A549 (cell line): ENCODE measurements around the gene FAM8A1. TPM values are rescaled to one million over a fixed set of nuclear protein-coding genes. Genes with fewer than 3 reads are reported as not detected.

Experiments
- ATAC-seq, 2 experiments: fragments of 200-7000 bp in 1 of 2; fragments of >200 bp in 1 of 2; cut with Nextera tagmentation in 1 of 2; cut with Tn5 transposase in 1 of 2; 3 replicates each; pipeline versions ENCODE4 v1.8.0 to v1.9.1; 2018 to 2020; ENCODE audit warnings: mild to moderate bottlenecking in 1 of 2, moderate library complexity in 1 of 2
- CTCF ChIA-PET: fragments of 300-600 bp; sonication (Branson Sonifier 250); formaldehyde crosslinking; extraction: SDS; loops from one replicate; lab custom pipeline; 2021; ENCODE audit warnings: antibody characterized with exemption, inconsistent platforms; lab: Yijun Ruan, JAX
- POLR2A ChIA-PET: fragments of 350-600 bp; formaldehyde crosslinking; extraction: SDS; loops from one replicate; lab custom pipeline; 2021; ENCODE audit warnings: antibody characterized with exemption, inconsistent platforms; lab: Yijun Ruan, JAX
- DNase-seq, 2 experiments: peaks; one replicate each; pipeline versions ENCODE4 v3.0.0 to v3.0.0-alpha.2; 2011 to 2016; ENCODE audit warnings: low read depth in 1 of 2, low spot score in 1 of 2
- FAIRE-seq: peaks from 2 replicates; lab custom pipeline; 2011; peaks lifted over from hg19 to GRCh38; lab: Jason Lieb, UNC
- H3K27ac ChIP-seq, 2 experiments: fragments of >200 bp; sonication (Bioruptor Twin); formaldehyde crosslinking; 3 replicates each; pipeline ENCODE4 v1.5.1; 2016 to 2017
- H3K4me1 ChIP-seq: fragments of >200 bp; sonication (Bioruptor Twin); formaldehyde crosslinking; 3 replicates; pipeline ENCODE4 v1.6.1; 2016
- H3K4me2 ChIP-seq: fragments of >200 bp; sonication (Bioruptor Twin); formaldehyde crosslinking; 3 replicates; pipeline ENCODE4 v1.6.1; 2016
- H3K4me3 ChIP-seq: fragments of >200 bp; sonication (Bioruptor Twin); formaldehyde crosslinking; 3 replicates; pipeline ENCODE4 v1.5.1; 2016
- H3K9me3 ChIP-seq: fragments of >200 bp; sonication (Bioruptor Twin); formaldehyde crosslinking; 3 replicates; pipeline ENCODE4 v1.6.1; 2016
- BHLHE40 ChIP-seq: IDR thresholded peaks from 2 replicates; pipeline ENCODE4 v1.6.1; 2012; ENCODE audit warnings: low read depth, low read length, inconsistent platforms
- CBX2 ChIP-seq: fragments of 200-600 bp; sonication (generic); IDR thresholded peaks from 2 replicates; pipeline ENCODE4 v1.6.1; 2016; ENCODE audit warnings: low read depth, mild to moderate bottlenecking, borderline replicate concordance
- CHD4 ChIP-seq: fragments of 200-600 bp; sonication (generic); IDR thresholded peaks from 2 replicates; pipeline ENCODE4 v1.6.1; 2016; ENCODE audit warnings: antibody characterized with exemption, mild to moderate bottlenecking, borderline replicate concordance
- EHMT2 ChIP-seq: fragments of 200-600 bp; sonication (generic); IDR thresholded peaks from 2 replicates; pipeline ENCODE4 v1.6.1; 2016; ENCODE audit warnings: antibody characterized with exemption, low read depth, mild to moderate bottlenecking, moderate library complexity
- FOSL2 ChIP-seq, 2 experiments: fragments of 450-650 bp in 1 of 2; fragments of >200 bp in 1 of 2; sonication (Bioruptor Twin) in 1 of 2; formaldehyde crosslinking; IDR thresholded peaks; 2 replicates each; pipeline versions ENCODE4 v1.5.0 to v1.6.1; 2016 to 2020; ENCODE audit warnings: mild to moderate bottlenecking in 1 of 2, moderate library complexity in 1 of 2
- FOXS1 ChIP-seq: fragments of 250-450 bp; sonication (Bioruptor Pico); IDR thresholded peaks from 2 replicates; pipeline ENCODE4 v1.5.0; 2020; ENCODE audit warnings: mild to moderate bottlenecking, moderate library complexity
- NFE2L2 ChIP-seq: fragments of 150-350 bp; conservative IDR thresholded peaks from 2 replicates; pipeline ENCODE4 v1.6.1; 2014; ENCODE audit warnings: low read length
- NR3C1 ChIP-seq: fragments of >200 bp; sonication (Bioruptor Twin); formaldehyde crosslinking; IDR thresholded peaks from 3 replicates; pipeline ENCODE4 v1.6.1; 2017
- RARB ChIP-seq: fragments of 250-450 bp; sonication (Bioruptor Pico); IDR thresholded peaks from 2 replicates; pipeline ENCODE4 v1.8.0; 2021; ENCODE audit warnings: mild to moderate bottlenecking, moderate library complexity
- RCOR1 ChIP-seq: fragments of 150-350 bp; IDR thresholded peaks from 2 replicates; pipeline ENCODE4 v1.6.1; 2014; ENCODE audit warnings: antibody characterized with exemption, low read length, low read depth
- RNF2 ChIP-seq: fragments of 200-600 bp; sonication (generic); IDR thresholded peaks from 2 replicates; pipeline ENCODE4 v1.6.1; 2016; ENCODE audit warnings: low read depth, mild to moderate bottlenecking, antibody characterized with exemption, moderate library complexity, borderline replicate concordance
- TP53 ChIP-seq: fragments of 250-450 bp; sonication (Bioruptor Pico); IDR thresholded peaks from 2 replicates; pipeline ENCODE4 v1.5.0; 2021; ENCODE audit warnings: mild to moderate bottlenecking, moderate library complexity
- WGBS: methylation state at CpG from one replicate; pipeline ENCODE4 v1.1.6; 2017; ENCODE audit errors: missing lambda C conversion rate; 5-methylcytosine and 5-hydroxymethylcytosine counted together
- polyA plus RNA-seq, 4 experiments: library from polyadenylated mRNA; depleted of rRNA in 3 of 4; stranded (reverse); fragments of >200 nt; fragmentation: RNase III in 1 of 4; extraction: RNeasy Plus Mini Kit Qiagen cat#74134 plus additional on column Dnase treatment in 1 of 4; gene quantifications; 2 replicates in 3 of 4; 3 replicates in 1 of 4; pipeline ENCODE4 v1.2.3, GENCODE V29; 2011 to 2017
- TF ChIP-seq, protein P1 (sequence below): fragments of >200 bp; sonication (Bioruptor Twin); formaldehyde crosslinking; IDR thresholded peaks from 3 replicates; pipeline ENCODE4 v1.5.1; 2016
- TF ChIP-seq, protein P2 (sequence below): fragments of 200-600 bp; sonication (generic); IDR thresholded peaks from 2 replicates; pipeline ENCODE4 v1.6.1; 2016; ENCODE audit warnings: antibody characterized with exemption, mild to moderate bottlenecking, moderate library complexity
- TF ChIP-seq, protein P3 (sequence below): fragments of 250-450 bp; sonication (Bioruptor Pico); IDR thresholded peaks from 2 replicates; pipeline ENCODE4 v1.5.0; 2021; ENCODE audit warnings: mild to moderate bottlenecking, moderate library complexity, borderline replicate concordance

The FAM8A1 gene
- polyA plus RNA-seq, 2 of the 4 experiments (the other 2 are of a cell fraction): 5.5 to 9.0 TPM

DNA sequence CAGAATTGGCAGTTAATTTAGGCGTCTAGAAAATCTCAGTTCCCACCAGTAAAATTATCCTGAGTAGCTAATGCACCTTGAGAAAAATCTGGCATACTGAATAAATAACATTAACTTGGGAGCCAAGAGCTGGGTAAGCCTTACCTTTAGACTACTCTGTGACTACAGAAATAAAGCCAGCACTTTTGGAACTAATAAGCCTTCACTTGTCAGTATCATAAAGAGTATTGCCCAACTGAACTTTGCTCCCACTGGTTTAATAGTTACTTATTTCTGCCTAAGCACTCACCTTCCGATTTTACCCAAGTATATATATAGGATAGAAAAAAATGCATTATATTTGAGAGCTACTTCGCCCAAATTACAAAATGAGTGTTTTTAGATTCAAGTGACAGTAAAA is 10.7 kb downstream of the FAM8A1 start:
- Histone ChIP-seq H3K9me3 (no peaks in the 10 kb centered on the region), H3K4me1 (peaks cover 10% of the 10 kb centered on the region; the same call in 2 of the 3 replicates), H3K4me3 (no peak overlapping the region), H3K27ac (no peak overlapping the region), H3K4me2 (no peak overlapping the region)
- no peak for TF ChIP-seq NR3C1
- no peak for TF ChIP-seq NFE2L2
- TF ChIP-seq, protein P1, sequence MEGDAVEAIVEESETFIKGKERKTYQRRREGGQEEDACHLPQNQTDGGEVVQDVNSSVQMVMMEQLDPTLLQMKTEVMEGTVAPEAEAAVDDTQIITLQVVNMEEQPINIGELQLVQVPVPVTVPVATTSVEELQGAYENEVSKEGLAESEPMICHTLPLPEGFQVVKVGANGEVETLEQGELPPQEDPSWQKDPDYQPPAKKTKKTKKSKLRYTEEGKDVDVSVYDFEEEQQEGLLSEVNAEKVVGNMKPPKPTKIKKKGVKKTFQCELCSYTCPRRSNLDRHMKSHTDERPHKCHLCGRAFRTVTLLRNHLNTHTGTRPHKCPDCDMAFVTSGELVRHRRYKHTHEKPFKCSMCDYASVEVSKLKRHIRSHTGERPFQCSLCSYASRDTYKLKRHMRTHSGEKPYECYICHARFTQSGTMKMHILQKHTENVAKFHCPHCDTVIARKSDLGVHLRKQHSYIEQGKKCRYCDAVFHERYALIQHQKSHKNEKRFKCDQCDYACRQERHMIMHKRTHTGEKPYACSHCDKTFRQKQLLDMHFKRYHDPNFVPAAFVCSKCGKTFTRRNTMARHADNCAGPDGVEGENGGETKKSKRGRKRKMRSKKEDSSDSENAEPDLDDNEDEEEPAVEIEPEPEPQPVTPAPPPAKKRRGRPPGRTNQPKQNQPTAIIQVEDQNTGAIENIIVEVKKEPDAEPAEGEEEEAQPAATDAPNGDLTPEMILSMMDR: no peak
- TF ChIP-seq BHLHE40: no peak
- DNase-seq (no peak), ATAC-seq (no peak), FAIRE-seq (no peak)
- ChIA-PET POLR2A (no interaction called here), CTCF (interaction anchor here (1.3 kb wide), 1 partner anchor 10 kb away, joined by 3 read pairs; no protein-coding TSS in a partner anchor)
- 67% methylated on average over 3 of the region's 3 CpGs for WGBS

DNA sequence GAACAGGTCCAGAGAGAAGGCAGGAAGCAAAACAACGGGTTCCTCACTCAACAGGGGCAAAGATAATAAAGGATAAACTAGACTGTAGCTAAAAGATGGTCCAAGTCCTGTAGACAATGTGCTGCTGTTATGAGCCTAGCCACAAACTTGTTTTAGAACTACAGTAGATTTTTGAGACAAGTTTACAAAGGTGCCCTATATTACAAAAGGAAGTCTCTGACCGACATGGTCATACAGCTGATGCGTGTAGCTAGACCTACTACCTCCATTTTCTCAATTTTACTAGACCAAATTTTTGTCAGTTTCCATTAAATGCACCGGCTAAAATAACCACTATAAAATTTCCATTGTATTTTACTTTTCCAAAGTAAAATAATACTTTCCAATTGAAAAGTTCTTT is 11.9 kb downstream of the FAM8A1 start:
- H3K9me3 ChIP-seq: no peaks in the 10 kb centered on the region
- POLR2A ChIA-PET: no interaction called here
- TF ChIP-seq CHD4: no peak
- no peak for TF ChIP-seq RARB (CRISPR knock-in tag)
- TF ChIP-seq EHMT2: no peak
- TF ChIP-seq NFE2L2: no peak
- no peak for TF ChIP-seq RCOR1
- no peak for TF ChIP-seq TP53 (CRISPR knock-in tag)
- TF ChIP-seq RNF2: no peak
- no peak for TF ChIP-seq FOXS1 (CRISPR knock-in tag)
- TF ChIP-seq, protein P2, sequence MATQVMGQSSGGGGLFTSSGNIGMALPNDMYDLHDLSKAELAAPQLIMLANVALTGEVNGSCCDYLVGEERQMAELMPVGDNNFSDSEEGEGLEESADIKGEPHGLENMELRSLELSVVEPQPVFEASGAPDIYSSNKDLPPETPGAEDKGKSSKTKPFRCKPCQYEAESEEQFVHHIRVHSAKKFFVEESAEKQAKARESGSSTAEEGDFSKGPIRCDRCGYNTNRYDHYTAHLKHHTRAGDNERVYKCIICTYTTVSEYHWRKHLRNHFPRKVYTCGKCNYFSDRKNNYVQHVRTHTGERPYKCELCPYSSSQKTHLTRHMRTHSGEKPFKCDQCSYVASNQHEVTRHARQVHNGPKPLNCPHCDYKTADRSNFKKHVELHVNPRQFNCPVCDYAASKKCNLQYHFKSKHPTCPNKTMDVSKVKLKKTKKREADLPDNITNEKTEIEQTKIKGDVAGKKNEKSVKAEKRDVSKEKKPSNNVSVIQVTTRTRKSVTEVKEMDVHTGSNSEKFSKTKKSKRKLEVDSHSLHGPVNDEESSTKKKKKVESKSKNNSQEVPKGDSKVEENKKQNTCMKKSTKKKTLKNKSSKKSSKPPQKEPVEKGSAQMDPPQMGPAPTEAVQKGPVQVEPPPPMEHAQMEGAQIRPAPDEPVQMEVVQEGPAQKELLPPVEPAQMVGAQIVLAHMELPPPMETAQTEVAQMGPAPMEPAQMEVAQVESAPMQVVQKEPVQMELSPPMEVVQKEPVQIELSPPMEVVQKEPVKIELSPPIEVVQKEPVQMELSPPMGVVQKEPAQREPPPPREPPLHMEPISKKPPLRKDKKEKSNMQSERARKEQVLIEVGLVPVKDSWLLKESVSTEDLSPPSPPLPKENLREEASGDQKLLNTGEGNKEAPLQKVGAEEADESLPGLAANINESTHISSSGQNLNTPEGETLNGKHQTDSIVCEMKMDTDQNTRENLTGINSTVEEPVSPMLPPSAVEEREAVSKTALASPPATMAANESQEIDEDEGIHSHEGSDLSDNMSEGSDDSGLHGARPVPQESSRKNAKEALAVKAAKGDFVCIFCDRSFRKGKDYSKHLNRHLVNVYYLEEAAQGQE: no peak
- TF ChIP-seq, protein P3, sequence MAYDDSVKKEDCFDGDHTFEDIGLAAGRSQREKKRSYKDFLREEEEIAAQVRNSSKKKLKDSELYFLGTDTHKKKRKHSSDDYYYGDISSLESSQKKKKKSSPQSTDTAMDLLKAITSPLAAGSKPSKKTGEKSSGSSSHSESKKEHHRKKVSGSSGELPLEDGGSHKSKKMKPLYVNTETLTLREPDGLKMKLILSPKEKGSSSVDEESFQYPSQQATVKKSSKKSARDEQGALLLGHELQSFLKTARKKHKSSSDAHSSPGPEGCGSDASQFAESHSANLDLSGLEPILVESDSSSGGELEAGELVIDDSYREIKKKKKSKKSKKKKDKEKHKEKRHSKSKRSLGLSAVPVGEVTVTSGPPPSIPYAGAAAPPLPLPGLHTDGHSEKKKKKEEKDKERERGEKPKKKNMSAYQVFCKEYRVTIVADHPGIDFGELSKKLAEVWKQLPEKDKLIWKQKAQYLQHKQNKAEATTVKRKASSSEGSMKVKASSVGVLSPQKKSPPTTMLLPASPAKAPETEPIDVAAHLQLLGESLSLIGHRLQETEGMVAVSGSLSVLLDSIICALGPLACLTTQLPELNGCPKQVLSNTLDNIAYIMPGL (CRISPR knock-in tag): no peak
- no peak for TF ChIP-seq FOSL2 (IDR thresholded peaks at IDR 0.05)
- no peak for TF ChIP-seq FOSL2 (CRISPR knock-in tag; IDR thresholded peaks at IDR 0.05)

DNA sequence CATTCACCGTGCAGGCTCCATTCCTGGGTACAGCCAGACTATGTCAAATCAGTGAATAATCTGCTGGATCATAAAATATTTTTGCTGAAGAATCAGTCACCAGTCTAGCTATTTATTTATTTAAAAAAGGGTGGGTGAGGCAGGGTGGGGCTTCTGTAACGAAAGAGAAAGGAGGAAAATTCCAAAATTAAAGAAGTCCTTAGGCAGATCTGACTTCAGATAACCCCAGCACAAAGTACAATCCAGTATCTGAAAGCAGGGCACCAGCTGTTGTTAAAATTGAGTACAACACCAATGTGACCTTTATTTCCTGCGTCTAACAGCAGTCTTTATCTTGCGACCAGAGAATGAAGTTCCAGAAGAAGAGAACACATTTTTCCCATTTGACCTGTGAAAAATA is 15.7 kb downstream of the FAM8A1 start:
- POLR2A ChIA-PET: no interaction called here
- H3K4me1 ChIP-seq: peaks cover 7% of the 10 kb centered on the region; the same call in 2 of the 3 replicates
- H3K9me3 ChIP-seq: no peaks in the 10 kb centered on the region
- 83% methylated on average over 4 of the region's 4 CpGs for WGBS
- H3K4me2 ChIP-seq: no peak overlapping the region
- ATAC-seq: no peak
- no peak overlapping the region for H3K4me3 ChIP-seq
- CTCF ChIA-PET: no interaction called here
- no peak for TF ChIP-seq CBX2
- no peak overlapping the region for H3K27ac ChIP-seq
- no peak for DNase-seq
- FAIRE-seq: no peak

More for the DNA sequence above, 11.9 kb downstream of the FAM8A1 start:
- WGBS: 92% methylated on average over 4 of the region's 4 CpGs
- Histone ChIP-seq H3K4me2 (no peak overlapping the region), H3K4me1 (peaks cover 10% of the 10 kb centered on the region; the same call in 2 of the 3 replicates), H3K27ac (no peak overlapping the region), H3K4me3 (no peak overlapping the region)
- ATAC-seq (no peak), FAIRE-seq (no peak), DNase-seq (no peak)
- CTCF ChIA-PET: interaction anchor here (0.6 to 1.3 kb wide), 2 partner anchors 11 to 38 kb away, joined by 3 read pairs; no protein-coding TSS in a partner anchor
